Activated CD8-positive, alpha-beta memory T cell treated with anti-CD3 and anti-CD28 coated beads, Interleukin-2, amount 10 ng/mL, durations not matched to agents 7 days and 5 days (primary cell): ENCODE measurements around the gene CLIP4. TPM values are rescaled to one million over a fixed set of nuclear protein-coding genes. Genes with fewer than 3 reads are reported as not detected.
A peak's percentile ranks its signal among the peaks of the same experiment; 100 is the strongest.
"Not testable (repeated sequence)": the region's sequence is repeated elsewhere in the genome, so short reads cannot be mapped to it uniquely, and the experiment has no call there.

Experiments used
- ATAC-seq: fragments of 150-1000 bp; cut with Tn5 transposase; one replicate; pipeline ENCODE4 v1.10.0; 2021; ENCODE audit warnings: moderate library complexity
- CTCF ChIA-PET: fragments of 350-600 bp; sonication (Branson Sonifier 250); formaldehyde crosslinking; loops from one replicate; lab custom pipeline; 2021; ENCODE audit warnings: antibody characterized with exemption; lab: Charles Lee
- DNase-seq: peaks from one replicate; pipeline ENCODE4 v3.0.0-alpha.2; 2020
- H3K27ac Mint-ChIP-seq: one replicate; pipeline ENCODE4 v1.8.0; 2021; ENCODE audit warnings: mild to moderate bottlenecking, mixed read lengths
- H3K27me3 Mint-ChIP-seq: one replicate; pipeline ENCODE4 v1.8.0; 2021; ENCODE audit warnings: mixed read lengths
- H3K36me3 Mint-ChIP-seq: one replicate; pipeline ENCODE4 v1.8.0; 2021; ENCODE audit warnings: mild to moderate bottlenecking, mixed read lengths
- H3K4me1 Mint-ChIP-seq: one replicate; pipeline ENCODE4 v1.8.0; 2021; ENCODE audit warnings: mixed read lengths
- H3K4me3 Mint-ChIP-seq: one replicate; pipeline ENCODE4 v1.8.0; 2021; ENCODE audit warnings: mild to moderate bottlenecking, moderate library complexity, mixed read lengths
- H3K9me3 Mint-ChIP-seq: one replicate; pipeline ENCODE4 v1.8.0; 2022; ENCODE audit warnings: low read depth, mixed read lengths
- total RNA-seq, 2 experiments: library from RNA; stranded (reverse); gene quantifications; one replicate each; pipeline ENCODE4 v1.2.3, GENCODE V29; 2021

The CLIP4 gene
- total RNA-seq, 2 experiments from 2014 or later: 27.6 to 36.7 TPM

DNA sequence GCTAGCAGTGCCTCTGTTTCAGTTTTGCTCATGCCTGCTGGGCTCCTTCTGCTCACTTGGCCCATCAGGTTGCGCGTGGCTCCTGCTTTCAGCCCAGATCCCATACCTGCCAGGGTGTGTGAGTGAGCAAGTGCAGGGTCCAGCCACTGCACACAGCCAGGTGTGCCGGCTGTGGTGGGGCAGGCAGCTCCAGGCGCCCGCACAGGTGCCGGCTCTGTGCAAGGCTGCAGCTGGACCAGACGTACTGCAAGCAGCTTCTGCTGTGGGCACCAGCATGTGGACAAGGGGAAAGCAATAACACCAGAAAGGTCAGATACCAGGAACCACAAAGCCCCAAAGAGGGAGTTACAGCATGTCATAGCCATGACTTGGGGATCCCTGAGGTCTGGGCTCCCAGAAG, 35.3 kb upstream of the CLIP4 start:
- DNase-seq: no peak
- peaks cover 3% of the 10 kb centered on the region for H3K9me3 Mint-ChIP-seq
- H3K4me3 Mint-ChIP-seq: no peak overlapping the region
- peaks cover 4% of the 10 kb centered on the region for H3K36me3 Mint-ChIP-seq
- H3K27me3 Mint-ChIP-seq: no peaks in the 10 kb centered on the region
- ATAC-seq: no peak
- H3K27ac Mint-ChIP-seq: no peak overlapping the region
- CTCF ChIA-PET: no interaction called here
- H3K4me1 Mint-ChIP-seq: peaks cover 3% of the 10 kb centered on the region

DNA sequence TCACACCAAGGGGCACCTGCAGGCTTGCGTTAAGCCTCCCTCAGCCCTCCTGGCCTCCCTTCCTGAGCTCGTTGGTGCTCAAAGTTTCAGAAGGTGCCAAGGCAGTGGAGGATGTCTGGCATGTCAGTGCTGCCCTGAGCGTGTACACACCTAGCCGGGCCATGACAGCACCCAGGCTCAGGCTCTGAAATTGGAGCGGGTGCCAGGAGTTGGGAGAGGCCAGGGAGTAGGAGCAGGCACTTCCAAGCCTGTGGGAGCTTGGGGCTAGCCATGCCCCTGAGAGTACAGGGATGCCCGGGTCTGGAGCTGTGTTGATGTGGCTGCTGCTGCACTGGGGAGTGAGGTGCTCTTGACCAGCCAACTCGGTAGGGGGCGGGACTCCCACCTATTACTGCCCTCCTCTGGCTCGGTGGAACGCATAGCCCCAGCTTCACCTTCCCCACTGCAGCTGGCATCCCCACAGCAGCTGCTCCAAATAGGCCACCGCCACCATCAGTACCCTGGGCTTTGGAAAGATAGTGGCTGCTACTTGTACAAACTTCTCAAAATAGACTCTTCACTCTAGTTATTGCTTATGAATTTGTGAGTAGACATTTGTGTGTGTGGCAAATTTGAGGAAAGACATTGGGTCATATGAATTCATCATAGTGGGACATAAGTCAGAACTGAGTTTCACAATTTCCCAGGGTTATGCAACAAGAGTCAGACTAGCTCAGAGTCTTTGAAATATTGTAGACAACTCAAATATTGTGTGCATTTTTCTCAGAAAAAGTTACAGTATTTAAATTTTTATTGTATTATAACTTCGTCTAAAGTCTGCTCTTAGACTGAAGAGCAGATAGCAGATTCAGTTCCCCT, 34.1 kb upstream of the CLIP4 start:
- ATAC-seq (no peak), DNase-seq (peak; percentile 11)
- Mint-ChIP-seq H3K4me1 (peaks cover 3% of the 10 kb centered on the region), H3K27ac (no peak overlapping the region), H3K9me3 (peaks cover 3% of the 10 kb centered on the region), H3K27me3 (no peaks in the 10 kb centered on the region), H3K4me3 (no peak overlapping the region), H3K36me3 (peaks cover 4% of the 10 kb centered on the region)
- CTCF ChIA-PET: no interaction called here

DNA sequence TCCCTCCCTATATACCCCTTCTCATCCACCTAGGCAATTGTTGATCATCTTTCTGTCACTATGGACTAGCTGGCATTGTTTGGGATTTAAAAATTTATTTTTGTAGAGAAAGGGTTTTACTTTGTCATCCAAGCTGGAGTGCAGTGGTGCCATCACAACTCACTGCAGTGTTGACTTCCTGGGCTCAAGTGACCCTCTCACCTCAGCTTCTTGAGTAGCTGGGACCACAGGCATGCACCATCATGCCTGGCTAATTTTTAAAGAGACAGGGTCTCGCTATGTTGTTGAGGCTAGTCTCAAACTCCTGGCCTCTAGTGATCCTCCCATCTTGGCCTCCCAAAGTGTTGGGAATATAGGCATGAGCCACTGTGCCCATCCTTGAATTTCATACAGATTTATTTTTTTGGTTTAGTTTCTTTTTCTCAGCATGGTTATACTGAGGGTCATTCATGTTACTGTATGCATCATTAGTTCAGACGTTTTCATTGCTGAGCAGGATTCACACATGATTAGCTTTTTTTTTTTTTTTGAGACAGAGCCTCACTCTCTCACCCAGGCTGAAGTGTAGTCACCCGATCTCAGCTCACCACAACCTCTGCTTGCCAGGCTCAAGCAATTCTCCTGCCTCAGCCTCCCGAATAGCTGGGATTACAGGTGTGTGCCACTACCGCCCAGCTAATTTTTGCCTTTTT, 32.3 kb upstream of the CLIP4 start:
- no peak for DNase-seq
- Mint-ChIP-seq H3K36me3 (peaks cover 4% of the 10 kb centered on the region), H3K4me1 (peaks cover 3% of the 10 kb centered on the region), H3K27me3 (peaks cover 8% of the 10 kb centered on the region), H3K27ac (no peak overlapping the region), H3K4me3 (no peak overlapping the region), H3K9me3 (peaks cover 3% of the 10 kb centered on the region)
- ATAC-seq: no peak
- CTCF ChIA-PET: interaction anchor here (1.4 kb wide), 1 partner anchor 49 kb away, joined by 3 read pairs; no protein-coding TSS in a partner anchor

DNA sequence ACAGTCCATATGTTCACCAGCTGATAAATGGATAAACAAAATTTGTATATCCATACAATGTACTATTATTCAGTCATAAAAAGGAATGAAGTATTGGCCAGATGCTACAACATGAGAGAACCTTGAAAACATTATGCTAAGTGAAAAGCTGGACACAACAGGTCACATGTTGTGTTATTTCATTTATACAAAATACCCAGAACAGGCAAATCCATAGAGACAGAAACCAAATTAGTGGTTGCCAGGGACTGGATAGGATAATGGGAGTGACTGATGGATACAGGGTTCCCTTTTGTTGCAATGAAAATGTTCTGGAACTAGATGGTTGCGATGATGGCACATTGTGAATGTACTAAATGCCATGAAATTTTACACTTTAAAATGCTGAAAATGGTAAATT, 30.7 kb upstream of the CLIP4 start:
- Mint-ChIP-seq H3K27ac (no peak overlapping the region), H3K4me3 (no peak overlapping the region), H3K4me1 (peaks cover 3% of the 10 kb centered on the region), H3K27me3 (peaks cover 17% of the 10 kb centered on the region), H3K9me3 (peaks cover 3% of the 10 kb centered on the region), H3K36me3 (peaks cover 4% of the 10 kb centered on the region)
- DNase-seq: no peak
- CTCF ChIA-PET: no interaction called here
- ATAC-seq: no peak

DNA sequence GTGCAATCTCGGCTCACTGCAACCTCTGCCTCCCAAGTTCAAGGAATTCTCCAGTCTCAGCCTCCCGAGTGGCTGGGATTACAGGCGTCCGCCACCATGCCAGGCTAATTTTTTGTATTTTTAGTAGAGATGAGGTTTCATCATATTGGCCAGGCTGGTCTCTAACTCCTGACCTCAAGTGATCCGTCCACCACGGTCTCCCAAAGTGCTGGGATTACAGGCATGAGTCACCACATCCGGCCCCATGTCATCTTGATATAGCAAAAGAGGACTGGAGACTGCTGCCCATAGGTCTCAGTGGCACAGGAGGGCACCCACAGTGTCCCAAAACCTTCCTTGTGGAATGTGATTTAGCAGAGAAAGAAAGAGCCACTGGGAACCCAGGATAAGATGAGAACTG, 24.9 kb upstream of the CLIP4 start:
- DNase-seq, H3K4me3 Mint-ChIP-seq, H3K27ac Mint-ChIP-seq, CTCF ChIA-PET, H3K9me3 Mint-ChIP-seq, H3K4me1 Mint-ChIP-seq, H3K36me3 Mint-ChIP-seq, ATAC-seq: not testable (repeated sequence)
- peaks cover 27% of the 10 kb centered on the region for H3K27me3 Mint-ChIP-seq

DNA sequence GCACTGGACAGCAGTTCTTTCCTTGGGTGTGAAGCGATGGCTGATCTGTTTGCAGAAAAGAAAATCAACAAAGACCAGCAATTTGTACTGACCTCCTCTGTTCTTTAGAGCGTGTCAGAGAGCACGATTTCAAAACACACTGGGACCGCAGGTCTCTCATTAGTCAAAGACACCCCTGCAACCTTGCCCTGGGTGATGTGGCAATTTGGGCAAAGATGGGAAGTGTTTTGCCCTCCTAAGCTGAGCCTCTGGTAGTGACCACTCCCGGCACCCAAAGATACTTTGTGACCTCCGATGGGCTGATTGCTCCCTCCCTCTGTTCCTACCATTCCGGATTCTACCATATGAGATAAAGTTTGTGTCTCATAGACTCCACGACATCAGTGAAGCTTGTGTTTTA, 18.2 kb upstream of the CLIP4 start:
- H3K27ac Mint-ChIP-seq: no peak overlapping the region
- ATAC-seq: no peak
- CTCF ChIA-PET: interaction anchor here (0.7 kb wide), 1 partner anchor 63 kb away, joined by 3 read pairs; no protein-coding TSS in a partner anchor

DNA sequence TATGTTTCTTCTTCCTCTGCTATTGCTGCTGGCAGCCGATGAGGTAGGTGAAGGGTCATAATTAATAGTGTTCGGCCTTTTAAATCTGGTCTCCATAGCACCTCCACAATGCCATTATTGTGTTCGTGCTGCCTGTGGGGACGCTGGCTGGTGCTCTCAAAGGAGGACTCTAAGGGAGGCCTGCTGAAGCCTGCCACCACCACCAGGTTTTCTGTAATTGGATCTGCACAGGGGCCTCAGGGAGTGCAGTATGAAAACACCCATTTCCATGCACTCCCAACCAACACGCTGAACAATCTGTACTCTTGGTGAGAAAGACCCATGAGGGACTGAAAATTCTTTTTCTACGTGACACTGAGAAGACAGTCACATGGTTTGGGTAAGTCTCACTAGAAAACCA, 17.6 kb upstream of the CLIP4 start:
- ATAC-seq (no peak), DNase-seq (no peak)
- Mint-ChIP-seq H3K27me3 (no peaks in the 10 kb centered on the region), H3K4me3 (no peak overlapping the region), H3K4me1 (no peaks in the 10 kb centered on the region), H3K27ac (no peak overlapping the region), H3K36me3 (no peaks in the 10 kb centered on the region), H3K9me3 (no peaks in the 10 kb centered on the region)
- CTCF ChIA-PET: no interaction called here

More for the DNA sequence above, 18.2 kb upstream of the CLIP4 start:
- Mint-ChIP-seq H3K36me3 (no peaks in the 10 kb centered on the region), H3K27me3 (no peaks in the 10 kb centered on the region), H3K4me3 (no peak overlapping the region), H3K4me1 (no peaks in the 10 kb centered on the region), H3K9me3 (no peaks in the 10 kb centered on the region)
- no peak for DNase-seq

DNA sequence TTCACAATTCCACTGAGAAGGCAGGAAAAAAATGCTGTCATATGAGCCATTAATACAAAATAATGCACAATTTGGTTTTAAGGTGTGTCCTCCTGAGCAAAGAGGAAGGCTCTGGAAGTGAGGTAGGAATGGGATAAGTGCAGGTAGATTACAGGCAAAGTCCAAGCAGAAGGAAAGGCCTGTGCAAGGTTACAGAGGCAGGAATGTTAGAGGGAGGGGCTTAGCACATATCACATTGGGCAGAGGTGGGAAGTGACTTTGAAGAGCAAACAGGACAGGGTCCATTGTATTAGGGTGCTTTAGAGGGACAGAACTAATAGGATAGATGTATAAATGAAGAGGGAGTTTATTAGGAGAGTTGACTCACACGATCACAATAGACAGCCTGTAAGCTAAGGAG, 14.7 kb upstream of the CLIP4 start:
- no peaks in the 10 kb centered on the region for H3K9me3 Mint-ChIP-seq
- no peak for ATAC-seq
- H3K27me3 Mint-ChIP-seq: no peaks in the 10 kb centered on the region
- no peak overlapping the region for H3K4me3 Mint-ChIP-seq
- peaks cover 2% of the 10 kb centered on the region for H3K4me1 Mint-ChIP-seq
- CTCF ChIA-PET: no interaction called here
- no peak for DNase-seq
- H3K27ac Mint-ChIP-seq: no peak overlapping the region
- no peaks in the 10 kb centered on the region for H3K36me3 Mint-ChIP-seq

DNA sequence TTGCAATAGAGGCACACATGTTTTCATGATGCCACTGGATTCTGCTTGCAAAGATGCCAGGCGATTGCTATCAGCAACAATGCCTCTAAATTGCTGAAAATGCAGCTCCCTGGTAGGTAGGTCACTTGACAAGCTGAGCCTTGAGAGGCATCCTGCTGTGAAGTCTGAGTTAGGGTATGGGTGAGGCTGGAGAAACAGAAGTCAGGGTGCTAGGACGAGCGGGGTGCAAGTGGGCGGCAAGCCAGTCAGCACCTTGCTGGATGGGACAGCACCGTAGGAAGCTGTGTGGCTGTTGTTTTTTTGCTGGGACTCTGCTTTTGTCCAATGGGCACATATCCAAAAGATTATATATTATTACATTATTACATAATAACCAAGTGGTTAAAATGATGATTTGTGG, 10.5 kb upstream of the CLIP4 start:
- Mint-ChIP-seq H3K4me3 (no peak overlapping the region), H3K27me3 (no peaks in the 10 kb centered on the region), H3K9me3 (no peaks in the 10 kb centered on the region), H3K27ac (no peak overlapping the region), H3K4me1 (peaks cover 3% of the 10 kb centered on the region), H3K36me3 (no peaks in the 10 kb centered on the region)
- DNase-seq (no peak), ATAC-seq (no peak)
- CTCF ChIA-PET: no interaction called here

DNA sequence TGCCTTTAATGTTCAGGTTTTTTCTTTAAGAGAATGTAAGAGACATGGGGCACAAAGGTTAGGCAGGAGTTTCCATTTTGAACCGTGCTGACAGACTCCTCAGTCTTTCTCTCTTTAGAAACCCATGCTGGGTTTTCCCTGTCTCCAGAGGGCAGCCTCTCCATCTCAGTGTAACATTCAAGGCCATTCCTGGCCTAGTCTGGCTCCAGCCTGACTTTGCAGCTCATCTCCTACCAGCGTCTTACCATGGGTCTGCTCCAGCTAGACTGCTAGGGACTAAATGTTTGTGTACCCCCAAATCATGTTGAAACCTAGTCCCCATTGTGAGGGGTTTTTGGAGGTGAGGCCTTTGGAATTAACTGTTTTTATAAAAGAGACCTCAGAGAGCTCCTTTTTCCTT, 9.8 kb upstream of the CLIP4 start:
- Mint-ChIP-seq H3K4me3 (no peak overlapping the region), H3K9me3 (no peaks in the 10 kb centered on the region), H3K4me1 (peaks cover 7% of the 10 kb centered on the region), H3K36me3 (no peaks in the 10 kb centered on the region), H3K27me3 (no peaks in the 10 kb centered on the region), H3K27ac (no peak overlapping the region)
- CTCF ChIA-PET: interaction anchor here (2.1 kb wide), 1 partner anchor 147 kb away, joined by 5 read pairs; no protein-coding TSS in a partner anchor
- ATAC-seq: no peak
- no peak for DNase-seq

DNA sequence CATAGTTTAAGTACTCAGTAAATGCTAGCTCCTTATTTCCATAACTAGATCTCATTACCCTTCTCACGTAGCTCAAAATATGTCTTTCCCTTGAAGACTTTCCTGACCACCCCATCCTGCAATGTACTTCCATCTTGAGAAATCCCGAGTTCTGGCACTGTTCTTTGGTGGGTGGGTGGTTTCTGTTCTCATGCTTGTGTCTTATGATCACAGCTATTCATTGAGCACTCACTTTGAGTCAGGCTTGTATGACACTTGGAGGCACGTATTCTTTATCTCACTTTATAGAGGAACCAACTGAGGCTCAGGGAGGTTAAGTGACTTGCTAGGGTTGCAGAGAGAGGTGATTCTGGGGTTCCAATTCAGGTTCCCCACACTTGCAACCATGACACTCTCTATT, 9.0 kb upstream of the CLIP4 start:
- Mint-ChIP-seq H3K9me3 (no peaks in the 10 kb centered on the region), H3K4me1 (peaks cover 15% of the 10 kb centered on the region), H3K4me3 (no peak overlapping the region), H3K27me3 (no peaks in the 10 kb centered on the region), H3K36me3 (no peaks in the 10 kb centered on the region), H3K27ac (no peak overlapping the region)
- CTCF ChIA-PET: interaction anchor here (1.3 to 2.1 kb wide), 3 partner anchors 10 to 148 kb away, joined by 3 to 6 read pairs (median 5); no protein-coding TSS in a partner anchor
- ATAC-seq (no peak), DNase-seq (no peak)

DNA sequence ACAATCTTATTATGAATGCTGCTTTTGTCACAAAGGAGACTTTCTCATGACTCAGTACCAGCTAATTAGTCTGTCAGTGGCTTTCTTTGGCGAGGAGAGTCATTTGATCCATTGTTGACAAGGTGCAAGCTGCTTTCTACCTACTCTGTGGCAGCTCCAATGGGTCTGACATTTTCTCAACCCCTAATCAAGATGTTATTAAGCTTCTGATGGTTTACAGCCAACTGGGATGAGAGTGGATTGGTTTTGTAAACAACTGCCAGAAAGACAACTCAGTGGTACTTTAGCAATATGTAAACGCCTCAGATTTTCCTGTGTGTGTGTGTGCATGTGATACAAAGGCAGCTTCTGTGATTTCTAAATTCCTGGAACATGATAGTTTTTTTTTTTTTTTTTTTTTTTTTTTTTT, 8.2 kb upstream of the CLIP4 start:
- no peak overlapping the region for H3K4me3 Mint-ChIP-seq
- DNase-seq (no peak), ATAC-seq (no peak)
- no peaks in the 10 kb centered on the region for H3K9me3 Mint-ChIP-seq
- no peaks in the 10 kb centered on the region for H3K36me3 Mint-ChIP-seq
- no peak overlapping the region for H3K27ac Mint-ChIP-seq
- CTCF ChIA-PET: interaction anchor here (1.3 to 2.1 kb wide), 3 partner anchors 9 to 148 kb away, joined by 3 to 6 read pairs (median 5); no protein-coding TSS in a partner anchor
- peaks cover 20% of the 10 kb centered on the region for H3K4me1 Mint-ChIP-seq
- H3K27me3 Mint-ChIP-seq: no peaks in the 10 kb centered on the region

DNA sequence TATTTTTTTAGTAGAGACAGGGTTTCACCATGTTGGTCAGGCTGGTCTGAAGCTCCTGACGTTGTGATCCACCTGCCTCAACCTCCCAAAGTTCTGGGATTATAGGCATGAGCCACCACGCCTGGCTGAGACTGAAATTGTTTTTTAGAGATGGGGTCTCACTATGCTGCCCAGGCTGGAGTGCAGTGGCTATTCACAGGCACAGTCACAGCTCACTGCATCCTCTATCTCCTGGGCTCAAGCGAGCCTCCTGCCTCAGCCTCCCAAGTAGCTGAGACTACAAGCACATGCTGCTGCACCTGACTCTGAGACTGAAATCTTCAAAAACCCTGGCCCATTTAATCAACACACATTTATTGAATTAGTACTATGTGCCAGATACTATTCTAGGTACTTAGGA, 7.7 kb upstream of the CLIP4 start:
- ATAC-seq: not testable (repeated sequence)
- CTCF ChIA-PET: interaction anchor here (1.8 kb wide), 1 partner anchor 9 kb away, joined by 6 read pairs; no protein-coding TSS in a partner anchor

More for the DNA sequence above, 7.7 kb upstream of the CLIP4 start:
- not testable (repeated sequence) for H3K27ac Mint-ChIP-seq, H3K4me3 Mint-ChIP-seq, H3K27me3 Mint-ChIP-seq, DNase-seq, H3K9me3 Mint-ChIP-seq, H3K36me3 Mint-ChIP-seq
- peaks cover 20% of the 10 kb centered on the region for H3K4me1 Mint-ChIP-seq
